ENCODE measurements around the gene KRTAP10-8. TPM values are rescaled to one million over a fixed set of nuclear protein-coding genes. Genes with fewer than 3 reads are reported as not detected.

KRTAP10-8 gene
- not detected for total RNA-seq
- long read RNA-seq, result 0 reads

- intact Hi-C loops (cut with DNase I), result no loop called here
- H3K4me3 ChIP-seq, result no peak within 1 kb of the TSS
- no peak for DNase-seq
- TF ChIP-seq POLR2A (IDR thresholded peaks at IDR 0.05), result no peak
- no peak for TF ChIP-seq CTCF (IDR thresholded peaks at IDR 0.05)
- no peaks in the 10 kb centered on the region for H3K36me3 ChIP-seq
- H3K27me3 ChIP-seq, result no peaks in the 10 kb centered on the region
- no peak within 1 kb of the TSS for H3K27ac ChIP-seq
- H3K4me1 ChIP-seq, result no peaks in the 10 kb centered on the region
- no peak for ATAC-seq
- no CpG with 5 or more reads among the region's 8 CpGs for WGBS (ENCODE audit: insufficient coverage, low coverage, low lambda C conversion rate, missing lambda C conversion rate)
- no peaks in the 10 kb centered on the region for H3K9me3 ChIP-seq
Measured at GRCh38 chr21:44612029-44612486, at the start of gene KRTAP10-8. TSS of gene KRTAP10-8 (plus strand) at chr21:44612079. CDS start at chr21:44612101, 22 bp downstream.

- intact Hi-C loops (cut with DNase I), result no loop called here
- Histone ChIP-seq H3K9me3 (no peaks in the 10 kb centered on the region), H3K27me3 (no peaks in the 10 kb centered on the region), H3K36me3 (no peaks in the 10 kb centered on the region), H3K4me1 (no peaks in the 10 kb centered on the region), H3K27ac (no peak overlapping the region), H3K4me3 (no peak overlapping the region)
- WGBS (ENCODE audit: insufficient coverage, low coverage, low lambda C conversion rate, missing lambda C conversion rate), result 100% methylated on average over 1 of the region's 1 CpG
- DNase-seq, result no peak
- ATAC-seq, result no peak
- TF ChIP-seq POLR2A (IDR thresholded peaks at IDR 0.05) (no peak), CTCF (IDR thresholded peaks at IDR 0.05) (no peak)
Measured at GRCh38 chr21:44564099-44564498, 47.8 kb upstream of the KRTAP10-8 start.

- Histone ChIP-seq H3K4me3 (no peak overlapping the region), H3K9me3 (no peaks in the 10 kb centered on the region), H3K27ac (no peak overlapping the region), H3K36me3 (no peaks in the 10 kb centered on the region), H3K27me3 (no peaks in the 10 kb centered on the region), H3K4me1 (no peaks in the 10 kb centered on the region)
- TF ChIP-seq POLR2A (IDR thresholded peaks at IDR 0.05) (no peak), CTCF (IDR thresholded peaks at IDR 0.05) (no peak)
- ATAC-seq, result no peak
- 24% methylated on average over 1 of the region's 1 CpG for WGBS (ENCODE audit: insufficient coverage, low coverage, low lambda C conversion rate, missing lambda C conversion rate)
- no peak for DNase-seq
- intact Hi-C loops (cut with DNase I), result no loop called here
Measured at GRCh38 chr21:44564886-44565598, 46.8 kb upstream of the KRTAP10-8 start.

- TF ChIP-seq CTCF (IDR thresholded peaks at IDR 0.05) (no peak), POLR2A (IDR thresholded peaks at IDR 0.05) (no peak)
- intact Hi-C loops (cut with DNase I), result no loop called here
- no peak overlapping the region for H3K4me3 ChIP-seq
- no peaks in the 10 kb centered on the region for H3K27me3 ChIP-seq
- no peak for DNase-seq
- no peaks in the 10 kb centered on the region for H3K4me1 ChIP-seq
- no peaks in the 10 kb centered on the region for H3K9me3 ChIP-seq
- no peaks in the 10 kb centered on the region for H3K36me3 ChIP-seq
- WGBS (ENCODE audit: insufficient coverage, low coverage, low lambda C conversion rate, missing lambda C conversion rate), result 67% methylated on average over 1 of the region's 1 CpG
- ATAC-seq, result no peak
- H3K27ac ChIP-seq, result no peak overlapping the region
Measured at GRCh38 chr21:44566403-44566802, 45.5 kb upstream of the KRTAP10-8 start.
